Measurements from ENCODE around the gene TSPAN9.

DNA sequence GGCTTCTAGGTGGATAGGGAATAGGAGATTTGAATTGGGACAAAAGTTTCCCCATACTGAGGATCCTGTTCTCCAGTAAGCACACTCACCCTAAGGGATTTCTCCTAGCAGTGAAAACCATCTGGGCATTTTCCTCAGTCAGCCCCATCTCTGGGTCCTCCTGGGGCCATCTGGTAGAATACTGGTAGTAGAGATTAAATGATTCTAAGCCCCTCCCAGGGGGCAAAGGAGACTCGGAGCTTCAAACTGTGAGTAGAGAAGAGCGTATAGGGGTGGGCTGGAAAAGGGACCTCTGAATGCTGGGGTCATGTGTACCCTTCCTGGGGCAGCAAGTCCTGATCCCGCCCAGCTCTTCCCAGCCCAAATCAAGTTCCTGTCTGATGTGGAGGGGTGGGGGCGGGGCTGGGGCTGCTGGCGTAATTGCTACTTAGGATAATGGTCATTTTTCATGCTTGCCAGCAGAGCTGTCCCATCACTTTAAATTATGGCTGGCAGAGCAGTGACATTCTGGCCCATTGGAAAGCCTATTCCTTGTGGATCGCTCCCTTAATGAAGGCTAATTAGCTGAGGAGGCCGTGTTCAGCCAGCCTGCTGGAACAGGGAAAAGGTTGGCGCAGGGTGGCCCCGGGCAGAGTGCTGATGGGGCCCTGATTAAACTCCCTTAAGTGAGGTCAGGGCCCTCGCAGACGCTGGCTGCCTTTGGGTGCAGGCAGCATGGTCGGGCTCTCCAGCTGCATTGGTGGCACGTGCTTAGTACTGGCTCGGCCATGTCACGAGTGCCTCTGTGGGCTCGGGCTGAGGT lies 127.8 kb downstream of the TSPAN9 start:
- TF ChIP-seq, protein P1, sequence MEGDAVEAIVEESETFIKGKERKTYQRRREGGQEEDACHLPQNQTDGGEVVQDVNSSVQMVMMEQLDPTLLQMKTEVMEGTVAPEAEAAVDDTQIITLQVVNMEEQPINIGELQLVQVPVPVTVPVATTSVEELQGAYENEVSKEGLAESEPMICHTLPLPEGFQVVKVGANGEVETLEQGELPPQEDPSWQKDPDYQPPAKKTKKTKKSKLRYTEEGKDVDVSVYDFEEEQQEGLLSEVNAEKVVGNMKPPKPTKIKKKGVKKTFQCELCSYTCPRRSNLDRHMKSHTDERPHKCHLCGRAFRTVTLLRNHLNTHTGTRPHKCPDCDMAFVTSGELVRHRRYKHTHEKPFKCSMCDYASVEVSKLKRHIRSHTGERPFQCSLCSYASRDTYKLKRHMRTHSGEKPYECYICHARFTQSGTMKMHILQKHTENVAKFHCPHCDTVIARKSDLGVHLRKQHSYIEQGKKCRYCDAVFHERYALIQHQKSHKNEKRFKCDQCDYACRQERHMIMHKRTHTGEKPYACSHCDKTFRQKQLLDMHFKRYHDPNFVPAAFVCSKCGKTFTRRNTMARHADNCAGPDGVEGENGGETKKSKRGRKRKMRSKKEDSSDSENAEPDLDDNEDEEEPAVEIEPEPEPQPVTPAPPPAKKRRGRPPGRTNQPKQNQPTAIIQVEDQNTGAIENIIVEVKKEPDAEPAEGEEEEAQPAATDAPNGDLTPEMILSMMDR (IDR thresholded peaks at IDR 0.05; ENCODE audit: insufficient read depth, low read length, poor library complexity, severe bottlenecking): no peak
- TF ChIP-seq EZH2phosphoT487 (conservative IDR thresholded peaks at IDR 0.05; ENCODE audit: low read length): no peak

Measured in SU-DHL-6 (cell line).